Astrocyte of the spinal cord (primary cell): ENCODE measurements around the gene SH3PXD2B.

Source experiments
- DNase-seq: peaks from one replicate; pipeline ENCODE4 v3.0.0; 2011; ENCODE audit warnings: low read depth, low spot score
- H3K4me3 ChIP-seq: 2 replicates; pipeline ENCODE4 v1.5.1; 2011; ENCODE audit warnings: low read depth, mild to moderate bottlenecking, low read length, moderate library complexity
- in situ Hi-C: cut with HindIII; loops from 2 replicates; pipeline ENCODE4 v1.10.0; 2017; ENCODE audit warnings: low sequenced_read_pairs
- TF ChIP-seq, protein P1 (sequence below): IDR thresholded peaks from 2 replicates; pipeline ENCODE4 v1.5.1; 2012; ENCODE audit warnings: low read depth, mild to moderate bottlenecking, low read length, inconsistent platforms

Gene SH3PXD2B

DNA sequence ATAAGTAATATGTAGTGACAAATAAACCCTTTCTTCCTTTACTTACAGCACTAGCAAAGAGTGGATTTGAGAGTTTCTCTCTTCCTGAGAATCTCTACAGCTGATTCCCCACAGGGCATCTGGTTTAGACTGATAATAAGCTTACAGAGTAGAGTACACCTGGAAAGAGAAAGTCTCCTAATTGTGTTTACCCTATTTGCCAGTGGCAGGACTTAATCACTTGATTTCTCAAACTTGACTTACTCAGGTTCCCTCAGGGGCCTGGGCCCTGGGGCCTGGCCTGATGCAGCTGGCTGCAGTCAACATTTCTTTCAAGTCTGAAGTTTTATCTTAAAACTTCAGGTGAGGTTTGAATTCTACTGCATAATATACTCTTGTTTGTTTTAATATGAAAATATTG is 132.7 kb downstream of the SH3PXD2B start:
- no peak overlapping the region for H3K4me3 ChIP-seq
- no peak for DNase-seq
- TF ChIP-seq, protein P1, sequence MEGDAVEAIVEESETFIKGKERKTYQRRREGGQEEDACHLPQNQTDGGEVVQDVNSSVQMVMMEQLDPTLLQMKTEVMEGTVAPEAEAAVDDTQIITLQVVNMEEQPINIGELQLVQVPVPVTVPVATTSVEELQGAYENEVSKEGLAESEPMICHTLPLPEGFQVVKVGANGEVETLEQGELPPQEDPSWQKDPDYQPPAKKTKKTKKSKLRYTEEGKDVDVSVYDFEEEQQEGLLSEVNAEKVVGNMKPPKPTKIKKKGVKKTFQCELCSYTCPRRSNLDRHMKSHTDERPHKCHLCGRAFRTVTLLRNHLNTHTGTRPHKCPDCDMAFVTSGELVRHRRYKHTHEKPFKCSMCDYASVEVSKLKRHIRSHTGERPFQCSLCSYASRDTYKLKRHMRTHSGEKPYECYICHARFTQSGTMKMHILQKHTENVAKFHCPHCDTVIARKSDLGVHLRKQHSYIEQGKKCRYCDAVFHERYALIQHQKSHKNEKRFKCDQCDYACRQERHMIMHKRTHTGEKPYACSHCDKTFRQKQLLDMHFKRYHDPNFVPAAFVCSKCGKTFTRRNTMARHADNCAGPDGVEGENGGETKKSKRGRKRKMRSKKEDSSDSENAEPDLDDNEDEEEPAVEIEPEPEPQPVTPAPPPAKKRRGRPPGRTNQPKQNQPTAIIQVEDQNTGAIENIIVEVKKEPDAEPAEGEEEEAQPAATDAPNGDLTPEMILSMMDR, result no peak
- in situ Hi-C loops, result no loop called here

DNA sequence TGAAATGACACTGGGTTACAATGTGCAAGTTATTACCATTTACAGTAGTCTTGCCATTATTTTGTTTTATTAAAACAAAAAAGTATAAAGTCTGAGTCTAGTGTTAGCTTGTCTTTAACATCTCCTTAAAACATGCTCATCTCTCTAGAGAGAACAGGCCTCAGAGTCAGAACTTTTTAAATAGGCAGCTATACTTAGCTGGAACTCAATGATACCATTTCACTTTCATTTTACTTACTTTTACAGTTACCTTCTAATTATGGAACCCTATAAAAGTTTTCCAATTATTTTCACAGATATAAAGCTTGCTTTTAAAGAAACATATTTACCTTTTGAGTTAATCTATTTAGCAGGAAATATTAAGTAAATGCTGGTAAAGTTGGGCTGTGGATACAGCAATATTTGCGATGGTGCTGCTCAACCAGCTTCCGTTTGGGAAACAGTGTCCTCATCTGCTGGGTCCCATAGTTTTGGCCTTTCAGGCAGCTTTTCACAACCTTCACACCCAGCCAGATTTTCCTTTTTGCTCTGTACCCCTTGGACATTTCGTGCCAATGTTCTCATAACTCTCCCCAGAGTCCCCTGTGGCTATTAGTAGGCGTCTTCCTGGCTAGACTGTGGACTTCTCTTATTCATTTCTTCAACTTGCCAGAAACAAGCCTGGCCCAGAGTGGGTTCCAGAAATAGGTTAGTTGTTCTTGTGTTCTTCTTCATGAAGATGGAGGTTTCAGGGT is 134.4 kb downstream of the SH3PXD2B start:
- H3K4me3 ChIP-seq, result no peak overlapping the region
- TF ChIP-seq, protein P1, result no peak
- DNase-seq, result no peak
- in situ Hi-C loops, result no loop called here

DNA sequence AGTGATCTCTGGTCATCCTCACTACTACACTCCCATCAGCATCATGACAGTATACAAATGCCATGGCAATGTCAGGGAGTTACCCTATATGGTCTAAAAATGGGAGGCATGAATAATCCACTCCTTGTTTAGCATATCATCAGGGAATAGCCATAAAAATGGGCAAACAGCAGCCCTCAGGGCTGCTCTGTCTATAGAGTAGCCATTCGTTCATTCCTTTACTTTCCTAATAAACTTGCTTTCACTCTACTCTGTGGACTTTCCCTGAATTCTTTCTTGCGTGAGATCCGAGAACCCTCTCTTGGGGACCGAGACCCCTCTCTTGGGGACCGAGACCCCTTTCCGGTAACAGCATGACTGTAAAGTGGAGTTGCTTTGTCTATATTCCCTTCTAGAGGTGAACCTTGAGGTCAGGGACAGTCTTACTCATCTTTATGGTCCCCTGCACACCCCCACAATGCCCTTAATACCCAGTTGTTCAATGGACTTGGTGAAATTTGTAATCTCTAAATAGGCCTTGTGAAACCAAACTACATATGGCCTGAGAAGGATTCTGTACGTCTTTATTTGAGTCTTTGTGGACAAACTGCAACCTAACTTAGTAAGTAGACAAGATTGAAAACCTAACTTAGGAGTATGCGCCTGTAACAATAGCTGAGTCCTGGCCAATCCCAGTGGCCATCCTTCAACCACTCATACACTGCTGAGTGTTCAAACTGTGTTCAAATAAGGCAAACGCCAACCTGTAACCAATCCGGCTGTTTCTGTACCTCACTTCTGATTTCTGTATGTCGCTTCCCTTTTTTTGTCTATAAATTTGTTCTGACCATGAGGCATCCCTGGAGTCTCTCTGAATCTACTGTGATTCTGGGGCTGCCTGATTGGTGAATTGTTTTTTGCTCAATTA is 138.5 kb downstream of the SH3PXD2B start:
- H3K4me3 ChIP-seq, result no peak overlapping the region
- in situ Hi-C loops, result no loop called here
- DNase-seq, result no peak
- TF ChIP-seq, protein P1, result no peak

DNA sequence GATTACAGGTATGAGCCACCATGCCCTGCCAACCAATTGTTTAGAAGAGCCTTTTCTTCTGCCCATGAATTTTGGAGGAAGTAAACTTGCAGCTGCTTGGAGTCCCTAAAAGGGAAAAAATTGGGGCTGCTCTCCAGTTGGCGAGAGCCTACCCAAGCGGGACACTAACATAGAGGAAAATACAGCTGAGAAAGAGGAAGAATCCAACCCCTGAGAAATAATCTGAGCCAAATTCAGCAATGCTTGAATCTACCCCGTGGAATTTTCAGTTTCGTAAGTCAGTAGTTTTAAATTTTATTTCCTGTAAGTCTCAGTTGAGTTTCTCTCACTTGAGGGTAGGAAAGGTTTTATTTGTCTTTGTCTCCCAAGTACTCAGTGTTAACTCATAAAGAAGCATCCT is 140.4 kb downstream of the SH3PXD2B start:
- in situ Hi-C loops, result no loop called here
- DNase-seq, result no peak
- TF ChIP-seq, protein P1, result no peak
- no peak overlapping the region for H3K4me3 ChIP-seq

DNA sequence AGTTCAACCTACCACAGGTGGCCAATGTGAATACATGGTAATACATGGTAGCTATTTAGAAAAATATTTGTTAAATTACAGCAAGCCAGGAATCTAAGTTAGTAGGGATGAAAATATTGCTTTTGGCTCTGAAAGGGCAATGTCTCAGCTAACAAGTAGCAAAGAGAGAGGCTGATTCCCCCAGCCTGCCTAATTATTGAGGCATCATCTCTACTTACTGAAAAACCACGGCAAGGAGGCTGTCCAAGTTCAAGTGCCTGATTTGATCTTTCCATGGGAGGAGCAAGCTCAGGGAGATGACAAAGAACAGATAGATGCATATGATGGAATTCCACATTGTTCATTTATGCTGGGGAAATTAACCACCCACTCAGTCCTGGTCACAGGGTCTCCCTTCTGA is 142.0 kb downstream of the SH3PXD2B start:
- peak; percentile 78 for DNase-seq
- in situ Hi-C loops, result no loop called here
- TF ChIP-seq, protein P1, result no peak
- no peak overlapping the region for H3K4me3 ChIP-seq

DNA sequence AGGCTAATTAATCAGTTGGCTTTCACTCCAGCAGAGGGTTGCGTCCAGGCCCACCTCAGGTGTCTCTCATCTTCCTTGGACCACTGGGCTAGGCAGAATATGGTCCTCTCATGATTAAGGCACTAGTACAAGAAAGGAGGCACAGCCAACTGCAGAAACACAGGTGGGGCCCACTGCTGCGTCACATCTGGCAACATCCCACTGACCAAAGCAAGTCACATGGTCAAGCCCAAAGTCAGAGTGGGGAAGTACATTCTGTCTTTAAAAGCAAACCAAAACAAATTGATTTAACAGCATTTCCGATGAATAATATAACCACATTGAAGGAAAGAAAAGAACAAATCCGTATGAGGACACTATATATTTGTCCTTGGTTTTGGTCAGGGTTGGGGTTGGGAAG is 142.7 kb downstream of the SH3PXD2B start:
- no peak overlapping the region for H3K4me3 ChIP-seq
- in situ Hi-C loops, result no loop called here
- DNase-seq, result peak; percentile 85
- TF ChIP-seq, protein P1, result no peak
